Suppressor macrophage treated with lipopolysaccharide for 4 hours (primary cell): ENCODE results near the gene FAT4.

ENCODE experiments used
- DNase-seq: peaks from one replicate; pipeline ENCODE4 v3.0.0-alpha.2; 2020

Gene FAT4

GRCh38 chr4:125314676-125315575 is at the start of gene FAT4:
TSS of gene FAT4 (plus strand) at chr4:125314955. CDS start at chr4:125316412, 1,457 bp downstream.
- peak; percentile 76 for DNase-seq

GRCh38 chr4:125265846-125266245 is 48.9 kb upstream of the FAT4 start:
- DNase-seq: no peak

GRCh38 chr4:125266901-125267604 is 47.7 kb upstream of the FAT4 start:
- peak; percentile 32 for DNase-seq

- DNase-seq: no peak
Measured at GRCh38 chr4:125267630-125268029, 47.1 kb upstream of the FAT4 start.

- no peak for DNase-seq
Measured at GRCh38 chr4:125268068-125268755, 46.5 kb upstream of the FAT4 start.

- DNase-seq: no peak
Measured at GRCh38 chr4:125276811-125277210, 37.9 kb upstream of the FAT4 start.

GRCh38 chr4:125277790-125278189 is 37.0 kb upstream of the FAT4 start:
- no peak for DNase-seq

- DNase-seq: no peak
Measured at GRCh38 chr4:125280892-125281403, 33.8 kb upstream of the FAT4 start.

- DNase-seq: peak; percentile 30
Measured at GRCh38 chr4:125283707-125284279, 31.0 kb upstream of the FAT4 start.

GRCh38 chr4:125297116-125297515 is 17.6 kb upstream of the FAT4 start:
- DNase-seq: no peak

GRCh38 chr4:125303058-125303457 is 11.7 kb upstream of the FAT4 start:
- DNase-seq: no peak

GRCh38 chr4:125303821-125304220 is 10.9 kb upstream of the FAT4 start:
- no peak for DNase-seq

GRCh38 chr4:125306112-125306511 is 8.6 kb upstream of the FAT4 start:
- no peak for DNase-seq

GRCh38 chr4:125306533-125306932 is 8.2 kb upstream of the FAT4 start:
- no peak for DNase-seq

- no peak for DNase-seq
Measured at GRCh38 chr4:125311503-125311902, 3.3 kb upstream of the FAT4 start.

- peak; percentile 83 for DNase-seq
Measured at GRCh38 chr4:125313497-125313896, 1.3 kb upstream of the FAT4 start.

GRCh38 chr4:125313989-125314667 is 627 bp upstream of the FAT4 start:
- no peak for DNase-seq

- DNase-seq: peak; percentile 30
Measured at GRCh38 chr4:125315576-125316400, 1.0 kb downstream of the FAT4 start.

- no peak for DNase-seq
Measured at GRCh38 chr4:125316401-125316790, 1.6 kb downstream of the FAT4 start.

GRCh38 chr4:125316791-125317524 is 2.2 kb downstream of the FAT4 start:
- no peak for DNase-seq

GRCh38 chr4:125317525-125317877 is 2.7 kb downstream of the FAT4 start:
- peak; percentile 16 for DNase-seq
